ENCODE measurements around the gene RNH1.

The RNH1 gene

DNA sequence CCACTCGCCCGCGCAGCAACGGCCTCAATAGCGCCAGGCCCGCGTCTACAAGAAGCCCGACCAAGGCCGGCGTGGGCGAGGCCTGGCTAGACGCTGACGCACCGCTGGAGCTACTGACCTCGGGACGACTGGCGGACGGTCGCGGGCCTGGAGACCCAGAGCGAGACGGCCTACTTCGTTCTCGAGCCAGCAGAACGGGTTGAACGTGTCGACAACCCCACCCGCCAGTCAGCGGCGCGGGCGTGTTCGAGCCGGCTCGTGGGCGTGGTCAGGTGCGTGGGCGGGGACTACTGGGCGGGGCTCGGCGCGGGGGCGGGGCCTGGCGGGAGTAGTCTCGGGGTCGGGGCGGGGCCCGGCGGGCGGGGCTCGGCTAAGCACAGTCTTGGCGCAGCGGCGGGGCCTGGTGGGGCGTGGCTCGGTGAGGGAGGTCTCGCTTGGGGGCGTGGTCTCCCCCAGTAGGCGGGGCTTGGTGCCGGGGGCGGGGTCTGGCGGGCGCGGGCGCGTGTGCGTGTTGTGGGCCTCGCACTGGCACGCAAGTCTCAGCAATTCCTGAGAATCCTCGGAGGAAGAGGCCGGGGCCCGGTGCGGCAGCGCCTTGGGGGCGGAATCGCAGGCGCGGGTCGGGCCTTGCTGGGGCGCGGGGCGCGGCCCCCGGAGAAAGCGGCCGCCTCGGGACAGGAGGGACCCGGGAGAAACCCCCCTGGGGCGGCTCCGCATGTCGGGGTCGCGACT, at the start of gene RNH1:
Gene RNH1, minus strand, starts transcription at position 248 of the 732 bp plus-strand sequence. CDS start 5,080 bp downstream, outside the sequence.
- DNase-seq = peak; percentile 98

DNA sequence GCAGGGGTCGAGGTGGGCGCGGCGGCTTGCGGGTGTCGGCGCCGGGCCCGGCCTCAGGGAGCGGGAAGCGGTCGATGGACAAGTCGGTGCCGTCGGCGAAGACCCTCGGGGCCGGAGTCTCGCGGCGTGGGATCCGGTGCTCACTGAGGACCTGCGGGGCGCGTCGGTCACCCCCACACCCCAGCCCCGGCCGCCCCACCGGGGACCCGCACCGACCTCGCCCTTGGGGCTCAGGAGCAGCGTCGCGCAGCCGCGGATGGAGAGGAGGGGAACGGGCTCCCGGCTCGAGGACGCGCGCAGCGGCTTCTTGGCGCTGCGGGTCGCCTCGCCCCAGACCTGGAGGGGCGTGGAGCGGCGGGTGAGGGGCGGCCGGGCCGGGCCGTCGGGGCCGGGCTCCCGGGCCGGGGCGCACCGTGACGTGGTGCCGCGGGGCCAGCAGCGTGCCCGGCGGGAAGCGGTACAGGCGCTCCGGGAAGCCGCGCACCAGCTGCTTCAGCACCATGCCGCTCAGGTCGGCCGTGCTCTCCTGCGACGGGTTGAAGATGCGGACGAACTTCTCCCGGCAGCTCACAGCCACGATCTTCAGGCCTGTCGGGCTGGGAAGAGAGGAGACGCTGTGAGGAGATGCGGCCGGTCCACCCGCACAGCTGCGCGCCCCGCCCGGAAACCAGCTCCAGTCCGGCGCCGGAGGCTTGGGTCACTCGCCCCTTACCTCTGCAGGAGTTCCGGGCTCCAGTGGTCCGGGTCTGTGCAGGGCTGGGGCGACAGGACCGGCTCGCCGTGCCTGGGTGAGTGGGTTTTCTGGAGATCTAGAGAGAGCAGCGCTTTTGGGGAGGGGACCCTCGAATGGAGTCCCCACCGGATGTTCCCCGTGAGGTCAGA, 49.0 kb upstream of the RNH1 start:
- DNase-seq = peak; percentile 56

DNA sequence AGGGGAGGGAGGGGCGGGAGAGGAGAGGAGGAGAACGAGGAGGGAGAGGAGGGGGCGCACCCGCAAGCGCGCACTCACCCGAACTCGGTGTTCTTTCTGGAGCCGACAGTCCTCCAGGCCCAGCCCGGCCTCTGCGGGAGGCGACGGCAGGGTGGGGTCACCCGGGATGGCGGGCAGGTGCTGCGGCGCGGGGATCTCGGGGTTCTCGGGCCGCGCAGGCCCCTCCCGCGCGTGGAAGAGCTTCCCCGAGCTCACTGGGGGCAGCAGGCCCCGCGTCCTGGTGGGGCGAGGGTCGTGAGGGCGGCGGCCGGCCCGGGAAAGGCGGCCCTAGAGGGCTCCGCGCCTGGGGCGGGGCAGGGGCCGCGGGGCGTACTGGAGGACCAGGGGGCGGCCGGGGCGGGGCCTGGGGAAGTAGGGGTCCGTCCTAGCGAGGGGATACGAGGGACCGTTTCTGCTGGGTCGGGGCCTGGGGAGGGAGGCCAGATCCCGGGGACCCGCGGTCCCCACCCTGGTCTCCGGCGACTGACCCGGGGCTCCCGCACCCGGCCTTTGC, 48.3 kb upstream of the RNH1 start:
- DNase-seq = no peak

DNA sequence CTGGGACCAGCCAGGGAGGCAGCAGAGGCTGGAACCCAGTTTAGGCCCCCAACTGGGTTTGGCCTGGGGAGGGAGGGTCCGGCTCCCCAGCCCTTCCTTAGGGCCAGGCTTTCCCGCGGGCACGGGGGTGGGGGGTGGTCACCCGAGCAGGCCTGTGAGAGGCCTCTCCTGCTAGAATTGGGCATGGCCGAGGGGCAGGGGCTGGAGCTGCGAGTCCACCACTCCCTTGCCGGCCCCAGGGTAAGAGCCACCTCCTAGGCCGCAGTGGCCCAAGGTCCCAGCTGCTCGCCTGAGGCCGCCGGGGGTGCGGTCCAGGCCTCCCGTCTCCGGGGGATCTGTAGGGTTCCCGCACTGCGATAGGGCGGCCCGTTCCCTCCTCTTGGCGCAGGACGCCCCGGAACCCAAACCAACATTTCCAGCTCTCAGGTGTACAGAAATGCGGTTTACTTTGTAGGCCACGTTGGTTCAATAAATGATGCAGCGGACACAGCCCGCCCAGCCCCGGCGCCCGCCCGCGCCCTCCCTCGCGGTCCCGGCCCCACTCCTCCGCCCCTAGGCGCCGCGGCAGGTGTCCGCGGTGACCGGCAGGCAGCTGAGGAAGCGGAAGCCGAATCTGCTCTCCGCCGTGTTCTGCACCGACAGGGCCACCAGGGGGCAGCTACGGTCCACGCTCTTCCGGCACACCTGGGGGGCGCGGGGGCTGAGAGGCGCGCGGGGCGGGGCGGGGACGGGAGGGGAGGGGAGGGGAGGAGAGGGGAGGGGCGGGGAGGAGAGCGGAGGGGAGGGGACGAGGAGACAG, 47.6 kb upstream of the RNH1 start:
- peak; percentile 79 for DNase-seq

DNA sequence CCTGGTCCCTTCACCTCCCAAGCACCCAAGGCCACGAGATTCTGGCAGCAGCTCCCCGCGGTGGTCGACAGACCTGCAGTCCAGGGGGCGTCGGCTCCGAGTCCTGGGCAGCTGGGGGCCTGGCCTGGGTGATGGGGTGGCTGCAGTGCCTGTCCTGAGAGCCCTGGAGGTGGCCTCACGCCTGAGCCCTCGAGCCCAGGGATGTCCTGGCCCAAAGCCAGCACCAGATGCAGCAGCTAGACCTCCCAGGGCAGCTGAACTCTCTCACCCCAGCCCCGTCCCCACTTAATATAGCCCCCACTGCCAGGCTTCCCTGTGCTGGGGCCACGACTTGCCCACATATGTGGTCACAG, 46.9 kb upstream of the RNH1 start:
- DNase-seq = no peak

DNA sequence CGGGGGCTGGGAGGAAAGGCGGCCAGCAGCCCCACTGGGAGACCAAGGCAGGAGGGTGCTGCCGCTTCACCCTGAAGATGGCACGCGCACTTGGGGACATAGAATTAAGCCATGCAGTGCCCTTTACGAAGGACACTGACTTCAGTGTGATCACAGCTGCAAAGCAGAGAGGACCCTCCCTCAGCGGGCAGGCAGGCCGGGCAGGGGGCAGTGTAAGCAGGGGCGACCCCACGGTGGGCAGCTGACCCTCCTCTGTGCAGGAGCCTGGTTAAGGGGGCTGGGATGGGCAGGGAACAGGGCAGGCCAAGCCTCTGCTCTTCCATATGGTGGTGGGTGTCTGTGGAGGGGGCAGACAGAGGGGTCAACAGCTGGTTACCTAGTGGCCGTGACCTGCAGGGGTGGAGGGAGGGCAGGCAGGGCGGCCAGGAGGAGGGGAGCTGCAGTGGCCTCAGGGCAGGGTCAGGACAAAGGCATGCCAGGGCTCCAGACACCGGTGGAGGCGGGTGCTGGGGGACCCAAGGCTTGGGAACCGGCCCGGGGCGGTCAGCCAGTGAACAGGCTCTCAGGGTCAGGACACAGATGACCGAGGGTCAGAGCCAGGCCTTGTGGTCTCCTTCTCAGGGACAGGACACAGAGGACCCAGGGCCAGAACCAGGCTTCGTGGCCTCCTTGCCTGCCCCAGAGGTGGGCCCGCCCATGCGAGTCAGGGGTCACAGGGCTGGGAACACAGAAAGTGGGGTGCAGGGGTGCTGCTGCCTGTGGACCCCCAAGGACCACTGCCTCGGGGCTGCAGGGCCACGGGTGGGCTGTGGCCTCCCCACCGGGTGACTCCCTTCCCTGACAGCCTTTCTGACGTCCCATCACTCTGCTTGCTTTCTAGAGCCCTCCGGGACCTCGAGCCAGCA, 46.3 kb upstream of the RNH1 start:
- no peak for DNase-seq

DNA sequence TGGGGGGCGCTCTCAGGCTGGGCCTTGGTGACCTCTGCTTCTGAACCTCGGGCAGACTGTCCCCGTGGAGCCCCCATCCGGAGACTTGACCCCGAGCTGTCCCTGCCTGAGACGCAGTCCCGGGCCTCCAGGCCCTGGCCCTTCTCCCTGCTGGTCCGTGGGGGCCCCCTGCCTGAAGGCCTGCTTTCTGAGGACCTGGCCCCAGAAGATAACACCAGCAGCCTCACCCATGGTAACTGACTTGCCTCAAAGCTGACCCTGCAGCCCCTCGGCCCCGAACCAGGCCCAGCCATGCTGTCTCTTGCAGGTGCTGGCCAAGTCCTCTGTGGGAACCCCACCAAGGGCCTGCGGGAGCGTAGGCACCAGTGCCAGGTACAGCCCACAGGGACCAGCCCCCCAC, 44.6 kb upstream of the RNH1 start:
- DNase-seq = no peak

DNA sequence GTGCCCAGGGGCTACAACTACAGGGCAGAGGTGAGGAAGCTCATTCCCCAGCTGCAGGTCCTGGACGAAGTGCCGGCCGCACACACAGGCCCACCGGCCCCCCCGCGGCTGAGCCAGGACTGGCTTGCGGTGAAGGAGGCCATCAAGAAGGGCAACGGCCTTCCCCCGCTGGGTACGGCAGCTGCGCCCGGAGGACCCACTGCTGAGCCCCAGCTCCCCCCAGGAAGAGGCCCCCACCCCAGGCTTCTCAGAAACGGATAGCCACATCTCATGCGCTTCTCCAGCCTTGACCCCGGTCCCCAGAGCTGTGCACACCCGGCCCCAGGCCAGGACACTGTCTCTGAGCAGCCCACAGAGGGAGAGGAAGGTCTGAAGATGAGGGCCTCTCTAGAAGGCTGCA, 44.1 kb upstream of the RNH1 start:
- no peak for DNase-seq

DNA sequence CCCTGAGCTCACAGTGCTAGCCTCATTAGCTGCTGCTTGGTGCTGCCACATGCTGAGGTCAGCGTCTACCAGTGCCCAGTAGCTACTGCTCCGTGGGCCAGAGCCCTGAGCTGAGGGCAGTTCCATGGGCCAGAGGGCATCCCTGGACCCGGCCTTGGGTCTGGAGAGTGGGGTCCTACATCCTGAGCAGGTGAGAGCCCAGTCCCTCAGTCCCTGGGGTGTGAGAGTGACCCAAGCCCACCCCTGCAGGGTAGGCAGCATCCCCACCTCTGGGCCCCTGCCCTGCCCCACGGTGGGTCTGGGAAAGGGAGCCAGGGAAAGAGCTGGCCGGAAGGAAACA, 43.7 kb upstream of the RNH1 start:
- no peak for DNase-seq

DNA sequence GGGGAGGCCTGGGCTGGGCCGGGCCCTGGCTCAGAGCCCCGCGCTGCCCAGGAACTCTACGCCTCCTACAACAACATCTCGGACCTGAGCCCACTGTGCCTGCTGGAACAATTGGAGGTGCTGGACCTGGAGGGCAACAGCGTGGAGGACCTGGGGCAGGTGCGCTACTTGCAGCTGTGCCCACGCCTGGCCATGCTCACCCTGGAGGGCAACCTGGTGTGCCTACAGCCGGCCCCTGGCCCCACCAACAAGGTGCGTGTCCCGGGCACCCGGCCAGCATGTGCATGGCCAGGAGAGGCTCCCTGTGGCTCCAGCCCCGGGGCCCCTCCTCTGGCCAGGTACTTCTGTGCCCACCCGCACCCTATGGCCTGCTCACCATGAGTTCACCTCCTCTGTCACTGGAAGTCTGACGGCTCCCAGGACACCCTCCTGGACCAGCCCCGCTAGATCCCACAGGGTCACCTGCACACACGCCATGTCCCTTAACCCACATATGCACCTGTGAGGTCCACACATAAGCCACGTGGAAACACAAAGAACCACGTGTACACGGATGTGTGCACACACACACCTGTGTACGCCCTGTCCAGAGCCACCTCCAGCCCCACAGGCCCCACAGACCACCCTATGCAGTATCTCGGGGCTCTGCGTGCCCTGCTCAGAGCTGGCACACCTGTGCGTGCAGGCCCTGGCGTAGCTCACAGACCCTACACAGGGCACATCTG, 43.1 kb upstream of the RNH1 start:
- no peak for DNase-seq

DNA sequence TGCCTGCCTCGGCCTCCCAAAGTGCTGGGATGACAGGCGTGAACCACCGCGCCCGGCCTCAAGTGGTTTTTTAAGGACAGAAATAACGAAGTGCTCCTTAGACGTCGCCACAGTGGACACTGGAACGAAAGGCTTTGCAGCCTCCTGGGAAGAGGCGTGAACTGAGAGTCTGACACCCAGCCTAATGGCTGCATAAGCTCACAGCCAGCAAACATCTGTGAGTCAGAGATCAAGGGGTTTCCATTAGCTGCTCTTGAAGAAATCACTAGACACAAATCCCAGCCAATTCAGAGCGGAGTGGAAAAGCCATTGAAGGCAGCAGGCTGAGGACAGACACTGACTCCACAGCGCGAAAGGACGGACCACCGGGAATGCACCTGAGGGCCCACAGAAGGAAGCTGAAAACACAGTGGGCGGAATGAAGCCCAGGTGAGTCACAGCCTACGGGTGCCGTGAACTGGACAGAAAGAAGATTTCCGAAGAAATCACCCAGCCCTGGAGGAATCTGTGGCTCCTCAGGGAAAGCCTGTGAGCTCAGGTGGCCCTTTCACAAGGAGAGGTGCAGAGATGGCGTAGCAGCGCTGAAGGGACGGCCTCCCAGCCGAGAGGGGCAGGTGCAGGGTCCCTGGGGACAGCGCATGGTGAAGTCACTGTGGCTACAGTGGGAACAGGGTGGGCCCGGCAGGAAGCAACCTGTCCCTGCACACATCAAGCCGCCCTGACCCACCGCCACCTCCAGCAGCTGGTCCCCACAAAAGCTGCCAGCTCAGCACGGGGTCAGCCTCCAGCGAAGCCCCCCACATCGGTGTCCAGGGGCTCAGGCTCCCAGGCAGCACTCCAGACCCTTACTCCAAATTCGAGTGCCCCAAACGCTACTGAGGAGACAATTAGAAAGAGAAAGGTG, 41.9 kb upstream of the RNH1 start:
- DNase-seq = no peak

DNA sequence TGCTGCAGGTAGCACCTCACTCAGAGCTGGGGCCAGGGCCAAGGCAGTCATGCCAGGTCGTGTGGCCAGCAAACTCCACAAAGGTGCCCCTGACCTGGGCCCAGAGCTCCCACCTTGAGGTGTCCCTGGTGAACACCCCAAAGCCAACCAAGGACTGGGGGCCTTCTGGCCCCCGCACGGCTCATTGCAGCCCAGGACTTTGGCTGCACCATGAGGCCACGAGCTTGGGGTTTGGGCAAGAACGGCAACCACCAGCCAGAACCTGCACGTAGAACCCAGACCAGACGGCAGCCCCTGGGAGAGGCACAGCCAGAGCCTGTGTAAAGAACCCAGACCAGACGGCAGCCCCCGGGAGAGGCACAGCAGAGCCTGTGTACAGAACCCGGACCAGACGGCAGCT, 38.1 kb upstream of the RNH1 start:
- DNase-seq = no peak

DNA sequence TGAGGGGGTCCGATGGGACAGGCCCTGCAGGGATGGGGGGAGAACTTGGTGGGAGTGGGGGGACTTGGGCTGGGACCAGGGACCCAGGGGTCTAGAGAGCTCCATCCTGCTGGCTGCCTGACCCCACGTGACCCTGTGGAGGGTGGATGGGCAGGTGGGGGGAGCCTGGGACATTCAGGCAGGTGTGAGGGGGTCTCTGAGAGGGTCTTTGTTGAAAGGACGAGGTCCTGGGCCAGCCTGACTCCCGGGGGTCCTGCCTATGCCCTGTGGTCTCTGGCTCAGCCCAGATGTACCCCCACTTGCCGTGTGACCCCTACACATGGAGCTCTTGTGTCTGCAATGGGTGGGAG, 37.8 kb upstream of the RNH1 start:
- no peak for DNase-seq

DNA sequence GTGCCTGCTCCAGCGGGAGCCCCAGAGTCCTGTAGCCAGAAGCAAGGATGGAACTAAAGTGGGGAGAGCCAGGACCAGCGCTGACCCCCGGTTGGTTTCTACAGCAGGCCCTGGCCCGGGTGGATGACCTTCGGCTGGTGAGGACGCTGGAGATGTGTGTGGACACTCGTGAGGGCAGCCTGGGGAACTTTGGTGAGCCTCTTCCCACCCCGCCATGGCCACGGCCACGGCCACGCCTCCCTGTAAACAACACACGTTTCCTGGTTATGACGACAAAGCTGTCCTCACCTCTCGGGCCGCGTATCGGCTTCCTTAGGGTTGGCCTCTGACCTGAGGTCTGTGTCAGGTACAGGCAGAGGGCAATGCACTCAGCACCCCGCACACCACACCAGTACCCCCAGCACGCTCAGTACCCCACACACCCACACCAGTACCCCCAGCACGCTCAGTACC, 34.4 kb upstream of the RNH1 start:
- no peak for DNase-seq

DNA sequence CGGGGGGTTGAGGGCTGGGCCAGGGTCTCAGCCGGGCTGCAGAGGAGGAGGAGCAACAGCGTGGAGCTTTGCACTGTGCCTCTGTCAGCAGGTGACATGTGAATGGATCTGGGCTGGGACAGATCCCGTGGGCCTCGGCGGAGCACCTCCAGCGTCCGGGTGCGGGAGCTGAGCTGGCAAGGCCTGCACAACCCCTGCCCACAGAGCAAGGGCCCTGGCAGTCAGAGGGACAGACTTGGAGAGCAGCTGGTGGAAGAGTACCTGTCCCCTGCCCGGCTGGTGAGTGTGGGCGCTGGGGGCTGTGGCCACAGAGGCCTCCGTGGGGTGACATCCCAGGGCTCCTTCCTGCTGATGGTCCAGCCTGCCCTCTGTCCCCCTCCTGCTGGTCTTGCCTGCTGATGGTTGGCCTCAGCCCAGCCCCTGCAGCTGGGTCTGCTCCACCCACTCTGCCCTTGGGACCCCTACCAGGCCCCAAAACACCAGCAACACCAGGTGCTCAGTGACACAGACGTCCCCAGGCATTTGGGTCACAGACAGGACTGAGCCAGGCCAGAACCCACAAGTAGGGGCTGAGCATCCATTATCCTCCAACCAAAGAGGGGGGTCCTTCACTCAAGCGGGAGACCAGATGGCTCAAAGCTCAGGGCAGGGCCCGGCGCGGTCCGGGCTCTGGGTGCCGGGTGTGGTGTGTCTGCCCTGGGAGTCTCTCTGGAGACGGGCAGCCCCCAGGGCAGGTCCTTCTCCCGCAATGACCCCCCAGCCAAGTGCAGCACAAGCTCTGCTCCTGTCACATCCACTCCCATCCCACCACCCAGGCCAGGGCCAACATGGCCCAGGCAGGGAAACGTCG, 33.8 kb upstream of the RNH1 start:
- DNase-seq = no peak

DNA sequence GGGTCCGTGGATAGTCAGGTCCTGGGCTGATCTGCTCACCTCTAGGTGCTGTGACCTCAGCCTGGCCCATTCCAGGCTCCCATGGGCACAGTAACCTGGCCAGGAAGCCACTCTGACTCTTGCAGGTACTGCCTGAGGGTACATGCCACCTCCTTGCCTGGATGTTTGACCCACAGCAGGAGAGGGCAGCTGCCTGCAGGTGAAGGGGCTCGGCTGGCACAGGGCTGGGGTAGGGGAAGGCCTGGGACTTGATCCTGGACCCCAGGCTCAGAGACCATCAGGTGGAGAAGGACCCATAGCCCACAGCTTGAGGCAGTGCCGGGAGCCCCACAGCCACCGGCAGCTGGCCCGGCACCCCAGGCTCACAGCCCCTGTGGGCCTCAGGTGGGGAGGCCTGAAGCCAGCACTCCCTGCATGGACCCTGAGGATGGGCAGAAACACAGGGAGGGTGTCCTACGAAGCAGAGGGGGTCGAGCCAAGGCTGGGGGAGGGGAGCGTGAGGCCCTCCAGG, 33.0 kb upstream of the RNH1 start:
- no peak for DNase-seq

DNA sequence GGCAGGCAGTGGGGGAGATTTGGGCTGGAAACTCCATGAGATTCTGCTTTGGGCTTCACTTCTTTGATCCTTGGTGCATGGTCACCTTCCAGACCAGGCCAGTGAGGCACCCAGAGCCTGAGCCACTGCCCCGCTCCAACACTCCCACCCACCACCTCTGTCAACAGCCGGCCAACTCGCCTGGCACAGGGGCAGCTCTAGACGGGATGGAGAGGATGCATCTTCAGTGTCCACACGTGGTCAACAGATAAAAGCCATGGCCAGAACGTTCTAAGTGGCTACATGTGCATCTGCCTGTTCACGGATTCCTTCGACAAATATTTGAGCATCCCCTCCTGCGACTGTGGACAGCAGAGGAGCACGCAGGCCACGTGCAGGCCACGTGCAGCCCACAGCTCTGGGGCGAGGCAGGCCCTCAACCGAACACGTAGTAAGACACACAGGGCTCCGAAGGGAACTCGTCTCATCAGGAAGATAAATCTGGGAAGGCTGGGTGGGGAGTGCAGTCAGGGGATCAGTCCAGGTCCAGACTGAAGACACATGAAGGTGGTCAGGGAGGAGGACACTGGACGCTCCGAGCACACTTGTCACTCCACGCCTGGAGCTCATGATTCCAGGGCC, 31.5 kb upstream of the RNH1 start:
- DNase-seq = no peak

DNA sequence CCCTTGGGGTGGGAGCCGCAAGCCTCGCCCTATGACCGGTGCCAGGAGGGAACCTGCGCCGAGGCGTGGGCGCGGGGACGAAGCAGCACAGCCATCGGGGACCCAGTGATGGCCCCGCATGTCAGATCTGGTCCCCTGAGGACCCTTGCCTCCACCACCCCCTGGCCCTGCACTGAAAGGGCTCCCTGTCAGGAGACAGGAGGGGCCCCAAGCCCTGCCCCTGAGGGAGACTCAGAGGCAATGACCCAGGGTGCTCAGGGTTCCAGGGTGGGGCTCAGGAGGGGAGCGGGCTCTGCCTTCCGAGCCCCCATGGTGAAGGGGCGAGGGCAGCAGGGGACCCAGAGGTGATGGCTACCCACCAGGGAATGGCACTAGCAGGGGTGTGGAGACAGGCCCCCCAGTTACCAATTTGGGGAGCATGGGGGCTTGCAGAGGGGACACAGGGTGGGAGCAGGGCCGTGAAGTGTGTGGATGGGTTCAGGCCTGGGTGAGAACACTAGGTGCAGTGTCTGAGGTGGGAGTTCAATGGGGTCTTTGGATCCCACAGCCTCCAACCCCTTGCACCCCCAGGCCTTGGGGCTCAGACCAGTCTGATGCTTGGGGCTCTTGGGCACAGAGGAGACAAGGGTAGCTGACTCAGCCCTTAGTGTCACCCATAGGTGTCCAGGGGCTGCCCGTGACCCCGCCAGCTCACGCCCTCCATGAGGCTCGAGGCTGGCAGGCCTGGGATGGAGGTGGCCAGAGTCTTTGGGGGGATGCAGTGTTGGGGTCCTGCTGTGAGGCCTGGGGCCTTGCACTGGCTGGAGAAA, 30.8 kb upstream of the RNH1 start:
- DNase-seq = no peak
